Psoas muscle (tissue), 8 donors: Measurements from ENCODE around the gene THAP4. TPM values are rescaled to one million over a fixed set of nuclear protein-coding genes. Genes with fewer than 3 reads are reported as not detected.

Experiments
- ATAC-seq, 4 donors: fragments of 200-7000 bp; cut with Tn5 transposase; one replicate each; pipeline ENCODE4 v1.9.1; 2020; ENCODE audit warnings: moderate library complexity in 3 of 4, mild to moderate bottlenecking in 2 of 4
- DNase-seq, 2 donors: peaks; one replicate each; pipeline ENCODE4 v3.0.0-alpha.2; 2020
- H3K27ac ChIP-seq: fragments of 200-600 bp; one replicate; pipeline ENCODE4 v1.8.0; 2022
- H3K27me3 ChIP-seq, 3 donors: fragments of 200-600 bp in 1 of 3; one replicate each; pipeline versions ENCODE4 v1.6.1 to v1.8.0; 2013 to 2022; ENCODE audit warnings: low read length in 2 of 3, mild to moderate bottlenecking in 2 of 3, moderate library complexity in 1 of 3; ENCODE audit not compliant: insufficient read depth in 3 of 3
- H3K36me3 ChIP-seq, 2 donors: fragments of 200-600 bp in 1 of 2; one replicate each; pipeline versions ENCODE4 v1.6.1 to v1.8.0; 2013 to 2022; ENCODE audit warnings: low read depth in 1 of 2, mild to moderate bottlenecking in 1 of 2, moderate library complexity in 1 of 2; ENCODE audit not compliant: insufficient read depth in 1 of 2
- H3K4me1 ChIP-seq: fragments of 200-600 bp; one replicate; pipeline ENCODE4 v1.8.0; 2022
- H3K4me3 ChIP-seq: fragments of 200-600 bp; one replicate; pipeline ENCODE4 v1.8.0; 2022; ENCODE audit warnings: mild to moderate bottlenecking
- H3K9me3 ChIP-seq: fragments of 200-600 bp; one replicate; pipeline ENCODE4 v1.8.0; 2022
- CTCF ChIP-seq: fragments of 200-600 bp; IDR thresholded peaks from one replicate; pipeline ENCODE4 v1.8.0; 2022; ENCODE audit warnings: antibody characterized with exemption
- WGBS, 3 donors: extraction: QIAGEN DNeasy Blood & Tissue Kit; methylation state at CpG; one replicate each; pipeline versions ENCODE4 v1.1.6 to v1.1.7; 2013; 5-methylcytosine and 5-hydroxymethylcytosine counted together
- intact Hi-C, 2 donors: fragments of 100-400 bp; cut with DNase I; formaldehyde crosslinking; loops; one replicate each; pipeline versions ENCODE4 v1.11.0 to v1.14.2; 2022
- polyA plus RNA-seq, 3 donors: library from polyadenylated mRNA; stranded (reverse); fragments of 200-250 nt; gene quantifications; one replicate each; pipeline ENCODE4 v1.2.3, GENCODE V29; 2013
- total RNA-seq, 4 donors: library from RNA; stranded (reverse); fragmentation: NEBNext Ultra II Directional in 2 of 4; extraction: Animal tissue kit (Norgen Biotek cat#: 25700) in 2 of 4; gene quantifications; one replicate each; pipeline versions ENCODE4 v1.2.1 to v1.2.4, GENCODE V29; 2021 to 2023
- donor health status: healthy with polysubstance abuse.
- donor health status: DM: no; HTN: no; CAD: no; lungs with moderate emphysema.
- donor health status: Bipolar disorder and iron deficiency.
- donor health status: healthy.
- donor health status: DM: yes; HTN: yes; CAD: no.
- donor health status: DM: no; HTN: no; CAD: no.
- donor health status: DM: no; HTN: no; CAD: no.
- donor health status: DM: yes; HTN: yes; CAD: no.

Gene THAP4
- total and polyA plus RNA-seq, 7 donors = 64.9 to 133 (median 89.6) TPM

- no peak for TF ChIP-seq CTCF
- ATAC-seq = no peak
- peaks cover 0 to 11% (median 4%) of the 10 kb centered on the region in 3 donors for H3K27me3 ChIP-seq
- no peaks in the 10 kb centered on the region for H3K36me3 ChIP-seq
- WGBS, 3 donors = 66 to 78% (median 71%) methylated on average over 12 of the region's 12 CpGs
- H3K4me3 ChIP-seq = no peak overlapping the region
- peaks cover 10% of the 10 kb centered on the region for H3K4me1 ChIP-seq
- no peak overlapping the region for H3K27ac ChIP-seq
- intact Hi-C loops = no loop called here
- peaks cover 5% of the 10 kb centered on the region for H3K9me3 ChIP-seq
- DNase-seq = no peak
These were observed 85.4 kb downstream of the THAP4 start for GRCh38 chr2:241551599-241551997.

- Histone ChIP-seq H3K9me3 (no peaks in the 10 kb centered on the region), H3K36me3 (no peaks in the 10 kb centered on the region), H3K4me3 (no peak overlapping the region), H3K4me1 (peaks cover 12% of the 10 kb centered on the region), H3K27ac (no peak overlapping the region), H3K27me3 (peaks cover 0 to 9% (median 5%) of the 10 kb centered on the region in 3 donors)
- no peak for ATAC-seq
- TF ChIP-seq CTCF = no peak
- DNase-seq = no peak
- intact Hi-C loops = no loop called here
- 75 to 83% (median 77%) methylated on average over 21 of the region's 21 CpGs for WGBS, 3 donors
These were observed 86.1 kb downstream of the THAP4 start for GRCh38 chr2:241550616-241551580.

GRCh38 chr2:241548451-241548835 lies 88.5 kb downstream of the THAP4 start:
- DNase-seq = peak in 1 of 2 donors; percentile 28
- WGBS, 3 donors = 83 to 90% (median 89%) methylated on average over 3 of the region's 3 CpGs
- no peak for TF ChIP-seq CTCF

GRCh38 chr2:241547781-241548450 lies 89.0 kb downstream of the THAP4 start:
- peak in 1 of 2 donors; percentile 30 for DNase-seq
- intact Hi-C loops = no loop called here
- WGBS, 3 donors = 77 to 83% (median 78%) methylated on average over 16 of the region's 16 CpGs
- no peak for TF ChIP-seq CTCF
- no peak overlapping the region for H3K27ac ChIP-seq
- no peak for ATAC-seq
- no peak overlapping the region for H3K4me3 ChIP-seq
- peaks cover 0 to 16% (median 6%) of the 10 kb centered on the region in 3 donors for H3K27me3 ChIP-seq
- H3K9me3 ChIP-seq = no peaks in the 10 kb centered on the region
- no peaks in the 10 kb centered on the region for H3K36me3 ChIP-seq
- H3K4me1 ChIP-seq = peaks cover 10% of the 10 kb centered on the region

More at GRCh38 chr2:241548451-241548835, 88.5 kb downstream of the THAP4 start:
- Histone ChIP-seq H3K4me1 (peaks cover 10% of the 10 kb centered on the region), H3K36me3 (no peaks in the 10 kb centered on the region), H3K27ac (no peak overlapping the region), H3K27me3 (peaks cover 0 to 16% (median 6%) of the 10 kb centered on the region in 3 donors), H3K4me3 (no peak overlapping the region), H3K9me3 (no peaks in the 10 kb centered on the region)
- no peak for ATAC-seq
- intact Hi-C loops = no loop called here
